Type B pancreatic cell (in vitro differentiated cells): ENCODE data around the gene KRT82. TPM values are rescaled to one million over a fixed set of nuclear protein-coding genes. Genes with fewer than 3 reads are reported as not detected.

ENCODE experiments used
- DNase-seq: peaks from one replicate; pipeline ENCODE4 v3.0.0; 2021; ENCODE audit warnings: mixed read lengths; ENCODE audit not compliant: unreplicated experiment; ENCODE audit errors: extremely low spot score
- H3K27ac Mint-ChIP-seq: 2 replicates; pipeline ENCODE4 v1.8.0; 2021; ENCODE audit warnings: mild to moderate bottlenecking, mixed read lengths
- H3K27me3 Mint-ChIP-seq: 2 replicates; pipeline ENCODE4 v1.8.0; 2021; ENCODE audit warnings: mixed read lengths
- H3K36me3 Mint-ChIP-seq: 2 replicates; pipeline ENCODE4 v1.8.0; 2021; ENCODE audit warnings: mixed read lengths
- H3K4me1 Mint-ChIP-seq: one replicate; pipeline ENCODE4 v1.8.0; 2021; ENCODE audit warnings: mixed read lengths; ENCODE audit not compliant: unreplicated experiment
- H3K4me3 Mint-ChIP-seq: 2 replicates; pipeline ENCODE4 v1.8.0; 2021; ENCODE audit warnings: mild to moderate bottlenecking, mixed read lengths
- H3K9me3 Mint-ChIP-seq: 2 replicates; pipeline ENCODE4 v1.8.0; 2021; ENCODE audit warnings: mixed read lengths
- total RNA-seq: library from RNA; stranded (reverse); gene quantifications from 2 replicates; pipeline ENCODE4 v1.2.1, GENCODE V29; 2021; ENCODE audit warnings: low replicate concordance
- TF ChIP-seq, protein P1 (sequence below): fragments of 200-600 bp; sonication (generic); conservative IDR thresholded peaks from 2 replicates; pipeline ENCODE4 v1.5.0; 2021; ENCODE audit warnings: antibody characterized with exemption, mild to moderate bottlenecking

Gene KRT82
- total RNA-seq, 1 donor from 2014 or later, result not detected

DNA sequence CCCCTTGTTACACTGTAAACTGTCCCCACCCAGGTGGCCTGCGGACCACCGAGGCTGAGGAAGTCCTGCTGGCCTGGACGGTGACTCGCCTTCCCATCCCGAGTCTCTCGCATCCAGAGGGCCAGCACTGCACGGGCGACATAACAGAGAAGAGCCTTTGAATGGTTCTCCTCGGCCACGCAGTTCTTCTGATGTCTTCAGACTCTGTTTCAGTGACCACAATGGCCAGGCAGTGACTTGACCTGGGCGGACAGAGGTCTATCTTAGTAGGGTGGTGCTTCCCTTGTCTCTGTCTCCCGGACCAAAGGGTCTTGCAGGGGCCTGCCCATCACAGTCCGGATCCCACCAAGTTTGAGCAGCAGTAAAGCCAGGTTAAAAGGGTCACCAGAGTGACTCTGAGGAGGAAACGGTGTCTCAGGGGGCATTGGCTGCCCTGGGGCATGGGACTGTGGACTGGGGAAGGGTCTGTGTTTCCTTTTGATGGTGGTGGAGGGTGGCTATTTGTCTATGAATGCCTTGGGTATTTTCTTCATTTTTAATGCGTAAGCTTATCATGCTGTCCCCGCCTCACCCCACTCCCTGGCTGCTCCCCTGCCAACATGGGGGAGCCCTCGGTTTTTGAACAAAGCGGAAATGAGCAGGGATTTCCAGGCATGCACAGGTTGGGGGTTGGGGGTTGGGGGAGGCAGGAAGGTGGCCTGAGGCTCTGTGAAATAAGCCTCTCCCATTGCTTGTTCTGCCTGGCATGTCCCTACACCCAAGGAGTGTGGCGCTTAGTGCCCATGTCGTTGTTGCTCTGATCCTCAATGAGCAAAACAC, 49.2 kb downstream of the KRT82 start:
- DNase-seq, result no peak
- H3K9me3 Mint-ChIP-seq, result no peaks in the 10 kb centered on the region
- no peak overlapping the region for H3K27ac Mint-ChIP-seq
- peaks cover 10% of the 10 kb centered on the region for H3K4me1 Mint-ChIP-seq
- H3K36me3 Mint-ChIP-seq, result no peaks in the 10 kb centered on the region
- TF ChIP-seq, protein P1, sequence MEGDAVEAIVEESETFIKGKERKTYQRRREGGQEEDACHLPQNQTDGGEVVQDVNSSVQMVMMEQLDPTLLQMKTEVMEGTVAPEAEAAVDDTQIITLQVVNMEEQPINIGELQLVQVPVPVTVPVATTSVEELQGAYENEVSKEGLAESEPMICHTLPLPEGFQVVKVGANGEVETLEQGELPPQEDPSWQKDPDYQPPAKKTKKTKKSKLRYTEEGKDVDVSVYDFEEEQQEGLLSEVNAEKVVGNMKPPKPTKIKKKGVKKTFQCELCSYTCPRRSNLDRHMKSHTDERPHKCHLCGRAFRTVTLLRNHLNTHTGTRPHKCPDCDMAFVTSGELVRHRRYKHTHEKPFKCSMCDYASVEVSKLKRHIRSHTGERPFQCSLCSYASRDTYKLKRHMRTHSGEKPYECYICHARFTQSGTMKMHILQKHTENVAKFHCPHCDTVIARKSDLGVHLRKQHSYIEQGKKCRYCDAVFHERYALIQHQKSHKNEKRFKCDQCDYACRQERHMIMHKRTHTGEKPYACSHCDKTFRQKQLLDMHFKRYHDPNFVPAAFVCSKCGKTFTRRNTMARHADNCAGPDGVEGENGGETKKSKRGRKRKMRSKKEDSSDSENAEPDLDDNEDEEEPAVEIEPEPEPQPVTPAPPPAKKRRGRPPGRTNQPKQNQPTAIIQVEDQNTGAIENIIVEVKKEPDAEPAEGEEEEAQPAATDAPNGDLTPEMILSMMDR, result no peak
- peaks cover 16% of the 10 kb centered on the region for H3K27me3 Mint-ChIP-seq
- H3K4me3 Mint-ChIP-seq, result no peak overlapping the region

DNA sequence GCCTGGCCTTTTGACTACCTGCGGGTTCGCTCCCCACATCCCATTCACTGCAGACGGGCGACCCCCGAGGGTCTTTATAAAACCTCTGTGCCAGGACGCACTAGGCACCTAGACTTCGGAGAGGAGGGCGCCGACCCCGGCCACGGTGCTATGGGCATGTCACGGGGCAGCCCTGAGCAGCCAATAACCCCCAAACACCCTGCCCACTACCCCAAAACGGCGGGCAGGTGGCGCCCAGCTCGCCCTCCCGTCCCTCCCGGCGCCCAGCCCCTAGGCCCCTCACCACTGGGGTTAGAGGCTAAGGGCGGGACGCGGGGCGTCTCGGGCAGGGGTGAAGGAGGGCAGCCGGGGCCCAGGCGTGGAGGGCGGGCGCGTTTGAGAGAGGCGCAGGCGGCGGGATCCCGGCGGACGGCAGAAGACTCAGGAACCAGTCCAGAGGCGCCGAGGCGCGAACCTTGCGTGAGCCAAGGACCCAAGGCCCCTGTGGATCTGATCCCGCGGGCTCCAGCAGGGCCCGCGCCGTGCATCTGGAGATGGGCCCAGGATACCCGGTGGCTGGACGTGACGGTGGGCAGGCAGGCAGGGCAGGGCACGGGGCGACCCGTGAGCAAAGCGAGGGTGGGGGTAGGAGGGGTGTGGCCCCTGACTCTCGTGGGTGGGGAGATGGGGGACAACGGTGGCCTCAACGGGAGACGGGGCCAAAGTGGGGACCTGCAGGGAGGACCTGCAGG, 49.9 kb downstream of the KRT82 start:
- no peak for DNase-seq
- peaks cover 16% of the 10 kb centered on the region for H3K27me3 Mint-ChIP-seq
- peaks cover 10% of the 10 kb centered on the region for H3K4me1 Mint-ChIP-seq
- H3K27ac Mint-ChIP-seq, result no peak overlapping the region
- H3K9me3 Mint-ChIP-seq, result no peaks in the 10 kb centered on the region
- TF ChIP-seq, protein P1, result no peak
- H3K4me3 Mint-ChIP-seq, result no peak overlapping the region
- no peaks in the 10 kb centered on the region for H3K36me3 Mint-ChIP-seq

DNA sequence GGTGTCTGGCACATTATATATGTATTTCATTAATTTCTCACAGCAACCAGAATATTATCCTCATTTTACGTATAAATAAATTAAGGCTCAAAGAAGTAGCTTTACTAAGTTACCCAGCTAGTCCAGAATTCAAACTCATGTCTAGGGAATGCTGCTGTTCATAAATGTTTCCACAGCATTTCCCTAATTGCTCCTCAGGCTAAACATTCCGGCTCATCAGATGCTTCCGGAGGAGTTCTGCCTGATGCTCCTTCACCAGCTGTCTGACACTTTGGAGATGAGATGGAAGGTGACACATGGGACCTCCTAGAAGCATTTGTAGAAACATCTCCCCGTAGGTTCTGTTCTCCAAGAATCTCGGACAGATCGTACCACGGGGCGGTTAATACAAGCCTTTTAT, 51.0 kb downstream of the KRT82 start:
- Mint-ChIP-seq H3K36me3 (no peaks in the 10 kb centered on the region), H3K27me3 (peaks cover 21% of the 10 kb centered on the region), H3K9me3 (no peaks in the 10 kb centered on the region), H3K4me1 (peaks cover 10% of the 10 kb centered on the region), H3K4me3 (no peak overlapping the region), H3K27ac (no peak overlapping the region)
- DNase-seq, result no peak
- TF ChIP-seq, protein P1, result no peak

DNA sequence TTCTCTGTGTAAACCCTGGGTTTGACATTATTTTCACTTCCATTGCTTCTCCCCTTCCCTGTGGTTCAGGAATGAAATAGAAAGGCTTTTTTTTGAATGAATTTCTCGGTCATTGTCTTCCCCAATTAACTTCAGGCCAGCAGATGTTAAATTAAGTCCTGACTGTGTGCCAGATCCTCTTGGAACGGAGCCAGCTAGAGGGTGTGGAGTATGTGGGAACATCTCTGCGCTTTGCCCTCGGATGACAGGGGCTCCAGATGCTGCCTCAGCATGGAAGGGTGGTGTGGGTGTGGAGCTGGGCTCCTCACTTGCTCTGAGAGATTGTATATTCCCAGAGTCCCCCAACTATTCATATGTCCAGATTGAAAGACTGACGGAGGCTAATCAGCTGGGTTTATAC, 51.9 kb downstream of the KRT82 start:
- Mint-ChIP-seq H3K27me3 (peaks cover 21% of the 10 kb centered on the region), H3K9me3 (no peaks in the 10 kb centered on the region), H3K4me1 (peaks cover 10% of the 10 kb centered on the region), H3K36me3 (no peaks in the 10 kb centered on the region), H3K4me3 (no peak overlapping the region), H3K27ac (no peak overlapping the region)
- DNase-seq, result no peak
- TF ChIP-seq, protein P1, result no peak

DNA sequence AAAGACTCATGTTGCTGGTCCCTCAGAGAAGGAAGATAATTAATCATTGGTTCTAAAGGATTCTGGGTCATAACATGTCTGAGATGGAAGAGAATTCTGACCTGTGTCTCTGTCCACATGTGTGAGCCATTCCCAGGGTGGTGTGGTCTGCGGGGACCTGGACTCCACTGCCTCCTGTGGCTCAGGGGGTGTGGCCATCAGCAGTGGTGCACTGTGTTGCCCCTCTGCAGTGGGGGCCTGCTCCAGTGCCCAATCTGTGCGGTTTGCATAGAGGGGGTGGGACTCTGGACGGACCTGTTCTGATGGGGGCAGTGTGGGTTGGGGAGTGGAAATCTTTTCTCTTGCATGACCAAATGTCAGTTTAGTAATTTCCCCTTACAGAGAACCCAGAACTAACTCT, 52.4 kb downstream of the KRT82 start:
- Mint-ChIP-seq H3K27ac (no peak overlapping the region), H3K27me3 (peaks cover 21% of the 10 kb centered on the region), H3K4me3 (no peak overlapping the region), H3K4me1 (peaks cover 10% of the 10 kb centered on the region), H3K9me3 (no peaks in the 10 kb centered on the region), H3K36me3 (no peaks in the 10 kb centered on the region)
- TF ChIP-seq, protein P1, result no peak
- no peak for DNase-seq
